Lower leg skin (tissue), 4 donors: ENCODE results near the gene GNAT1. TPM values are rescaled to one million over a fixed set of nuclear protein-coding genes. Genes with fewer than 3 reads are reported as not detected.
A peak's percentile ranks its signal among the peaks of the same experiment; 100 is the strongest.

Source experiments
- DNase-seq, 2 donors: peaks; one replicate each; pipeline ENCODE4 v3.0.0-alpha.2; 2019; ENCODE audit warnings: low spot score in 2 of 2
- H3K4me3 ChIP-seq: fragments of 200-600 bp; sonication (generic); 2 replicates; pipeline ENCODE4 v1.5.1; 2017; ENCODE audit warnings: mild to moderate bottlenecking, low read depth; ENCODE audit not compliant: poor library complexity, severe bottlenecking
- CTCF ChIP-seq, 3 donors: fragments of 450-650 bp; IDR thresholded peaks; one replicate each; pipeline ENCODE4 v1.5.1; 2016; ENCODE audit warnings: antibody characterized with exemption in 3 of 3, mild to moderate bottlenecking in 3 of 3, moderate library complexity in 2 of 3
- POLR2A ChIP-seq, 2 donors: fragments of 450-650 bp; IDR thresholded peaks; one replicate each; pipeline ENCODE4 v1.6.1; 2016 to 2017; ENCODE audit warnings: antibody characterized with exemption in 2 of 2, mild to moderate bottlenecking in 1 of 2, moderate library complexity in 1 of 2
- WGBS, 2 donors: methylation state at CpG; one replicate each; pipeline ENCODE4 v1.1.5; 2018; 5-methylcytosine and 5-hydroxymethylcytosine counted together
- intact Hi-C: fragments of 100-400 bp; cut with DNase I; formaldehyde crosslinking; loops from one replicate; pipeline ENCODE4 v1.15.0; 2023; ENCODE audit warnings: low total_unique reads
- total RNA-seq, 4 donors: library from RNA; depleted of rRNA; stranded (reverse); fragments of >200 nt; gene quantifications; one replicate each; pipeline ENCODE4 v1.1.0, GENCODE V29; 2016

Gene GNAT1
- total RNA-seq, 4 donors from 2014 or later, result not detected

- TF ChIP-seq CTCF (IDR thresholded peaks at IDR 0.05) (peak in 1 of 3 donors; percentile 57), POLR2A (IDR thresholded peaks at IDR 0.05) (no peak)
- intact Hi-C loops, result no loop called here
- 77 to 89% methylated on average over 10 to 16 of the region's 21 CpGs for WGBS, 2 donors
- no peak for DNase-seq
- H3K4me3 ChIP-seq, result no peak overlapping the region
Measured at GRCh38 chr3:50171540-50172301, 19.7 kb upstream of the GNAT1 start.

GRCh38 chr3:50172626-50173220, 18.7 kb upstream of the GNAT1 start:
- WGBS, 2 donors, result 34 to 67% methylated on average over 8 of the region's 8 CpGs
- TF ChIP-seq CTCF (IDR thresholded peaks at IDR 0.05), result no peak
- no peak for TF ChIP-seq POLR2A (IDR thresholded peaks at IDR 0.05)
- DNase-seq, result no peak
- H3K4me3 ChIP-seq, result no peak overlapping the region
- intact Hi-C loops, result no loop called here

GRCh38 chr3:50173685-50174516, 17.5 kb upstream of the GNAT1 start:
- intact Hi-C loops, result no loop called here
- WGBS, 2 donors, result 82 to 83% methylated on average over 25 to 26 of the region's 29 CpGs
- H3K4me3 ChIP-seq, result no peak overlapping the region
- no peak for DNase-seq
- TF ChIP-seq POLR2A (IDR thresholded peaks at IDR 0.05), result no peak
- TF ChIP-seq CTCF (IDR thresholded peaks at IDR 0.05), result no peak

- DNase-seq, result no peak
- 92 to 94% methylated on average over 6 to 7 of the region's 7 CpGs for whole genome bisulfite sequencing, 2 donors
- TF ChIP-seq POLR2A (IDR thresholded peaks at IDR 0.05), result no peak
- TF ChIP-seq CTCF (IDR thresholded peaks at IDR 0.05), result no peak
- intact Hi-C loops, result no loop called here
- no peak overlapping the region for H3K4me3 ChIP-seq
Measured at GRCh38 chr3:50174517-50174895, 16.9 kb upstream of the GNAT1 start.

- intact Hi-C loops, result no loop called here
- WGBS, 2 donors, result 84 to 93% methylated on average over 17 of the region's 17 CpGs
- no peak for DNase-seq
Measured at GRCh38 chr3:50174947-50175524, 16.4 kb upstream of the GNAT1 start.

More at GRCh38 chr3:50174947-50175524, 16.4 kb upstream of the GNAT1 start:
- H3K4me3 ChIP-seq, result no peak overlapping the region
- TF ChIP-seq CTCF (IDR thresholded peaks at IDR 0.05) (no peak), POLR2A (IDR thresholded peaks at IDR 0.05) (no peak)
